CD4-positive, CD25-positive, alpha-beta regulatory T cell (primary cell): Measurements from ENCODE around the gene ERICH3. TPM values are rescaled to one million over a fixed set of nuclear protein-coding genes. Genes with fewer than 3 reads are reported as not detected.

Experiments
- ATAC-seq, 2 donors: fragments of 150-1000 bp; cut with Tn5 transposase; one replicate each; pipeline ENCODE4 v1.10.0; 2021; ENCODE audit warnings: low read depth in 2 of 2, moderate number of reproducible peaks in 2 of 2, moderate library complexity in 1 of 2
- DNase-seq, 3 donors: peaks; one replicate each; pipeline versions ENCODE4 v3.0.0 to v3.0.0-alpha.2; 2012 to 2022; ENCODE audit warnings: mixed read lengths in 1 of 3
- H3K27ac ChIP-seq: one replicate; pipeline ENCODE4 v1.7.0; 2013; ENCODE audit warnings: mild to moderate bottlenecking, low read length; ENCODE audit not compliant: insufficient read depth, poor library complexity, severe bottlenecking
- H3K27me3 ChIP-seq: one replicate; pipeline ENCODE4 v1.7.0; 2013; ENCODE audit warnings: low read length; ENCODE audit not compliant: control insufficient read depth, insufficient read depth
- H3K36me3 ChIP-seq: one replicate; pipeline ENCODE4 v1.7.0; 2013; ENCODE audit warnings: mild to moderate bottlenecking, low read length, moderate library complexity; ENCODE audit not compliant: control insufficient read depth, insufficient read depth
- H3K4me1 ChIP-seq: 2 replicates; pipeline ENCODE4 v1.7.0; 2013; ENCODE audit warnings: mild to moderate bottlenecking, low read length; ENCODE audit not compliant: insufficient read depth, control insufficient read depth, poor library complexity, severe bottlenecking
- H3K4me3 ChIP-seq: one replicate; pipeline ENCODE4 v1.7.0; 2013; ENCODE audit warnings: low read depth, mild to moderate bottlenecking, low read length, moderate library complexity
- H3K9me3 ChIP-seq, 2 experiments: 1 replicate in 1 of 2; 2 replicates in 1 of 2; pipeline ENCODE4 v1.7.0; 2013; ENCODE audit warnings: low read length in 2 of 2, mild to moderate bottlenecking in 1 of 2, moderate library complexity in 1 of 2; ENCODE audit not compliant: control insufficient read depth in 2 of 2
- H3K27ac Mint-ChIP-seq, 3 donors: one replicate each; pipeline ENCODE4 v1.8.0; 2020 to 2022; ENCODE audit warnings: mild to moderate bottlenecking in 3 of 3, mixed read lengths in 3 of 3, moderate library complexity in 2 of 3
- H3K27me3 Mint-ChIP-seq: one replicate; pipeline ENCODE4 v1.8.0; 2022; ENCODE audit warnings: mild to moderate bottlenecking, mixed read lengths
- H3K36me3 Mint-ChIP-seq: one replicate; pipeline ENCODE4 v1.8.0; 2020; ENCODE audit warnings: mixed read lengths
- H3K4me1 Mint-ChIP-seq, 4 donors: one replicate each; pipeline ENCODE4 v1.8.0; 2020 to 2022; ENCODE audit warnings: mixed read lengths in 4 of 4, mild to moderate bottlenecking in 1 of 4
- H3K4me3 Mint-ChIP-seq, 4 donors: one replicate each; pipeline ENCODE4 v1.8.0; 2020 to 2022; ENCODE audit warnings: mild to moderate bottlenecking in 4 of 4, mixed read lengths in 4 of 4, moderate library complexity in 3 of 4
- H3K9me3 Mint-ChIP-seq, 7 donors: one replicate each; pipeline ENCODE4 v1.8.0; 2020 to 2022; ENCODE audit warnings: mixed read lengths in 7 of 7, mild to moderate bottlenecking in 3 of 7, moderate library complexity in 2 of 7
- polyA plus RNA-seq, 4 donors: library from polyadenylated mRNA; unstranded; fragments of 300-500 nt; fragmentation: Illumina TruSeq; gene quantifications; one replicate each; pipeline ENCODE4 v1.2.3, GENCODE V29; 2021
- total RNA-seq: library from RNA; stranded (reverse); gene quantifications from one replicate; pipeline ENCODE4 v1.2.3, GENCODE V29; 2022

The ERICH3 gene
- total and polyA plus RNA-seq, 5 donors from 2014 or later = not detected

- Mint-ChIP-seq H3K4me3 (no peak overlapping the region), H3K4me1 (no peaks in the 10 kb centered on the region), H3K27me3 (no peaks in the 10 kb centered on the region), H3K27ac (no peak overlapping the region), H3K36me3 (no peaks in the 10 kb centered on the region), H3K9me3 (peaks cover 0 to 2% (median 1%) of the 10 kb centered on the region in 7 donors)
- Histone ChIP-seq H3K27me3 (no peaks in the 10 kb centered on the region), H3K9me3 (no peaks in the 10 kb centered on the region), H3K27ac (no peak overlapping the region), H3K36me3 (no peaks in the 10 kb centered on the region), H3K4me1 (no peaks in the 10 kb centered on the region), H3K4me3 (no peak overlapping the region)
- ATAC-seq (no peak), DNase-seq (no peak)
Observed at GRCh38 chr1:74609810-74610371, 63.7 kb downstream of the ERICH3 start.

GRCh38 chr1:74596717-74597116 lies 76.9 kb downstream of the ERICH3 start:
- Mint-ChIP-seq H3K36me3 (no peaks in the 10 kb centered on the region), H3K27me3 (no peaks in the 10 kb centered on the region), H3K4me3 (no peak overlapping the region), H3K9me3 (peaks cover 0 to 5% (median 1%) of the 10 kb centered on the region in 7 donors), H3K4me1 (no peaks in the 10 kb centered on the region), H3K27ac (no peak overlapping the region)
- Histone ChIP-seq H3K9me3 (no peaks in the 10 kb centered on the region), H3K4me3 (no peak overlapping the region), H3K27ac (no peak overlapping the region), H3K4me1 (no peaks in the 10 kb centered on the region), H3K27me3 (no peaks in the 10 kb centered on the region), H3K36me3 (no peaks in the 10 kb centered on the region)
- ATAC-seq (no peak), DNase-seq (no peak)

- Mint-ChIP-seq H3K9me3 (peaks cover 0 to 2% (median 0%) of the 10 kb centered on the region in 7 donors), H3K4me1 (no peaks in the 10 kb centered on the region), H3K4me3 (no peak overlapping the region), H3K36me3 (no peaks in the 10 kb centered on the region), H3K27me3 (no peaks in the 10 kb centered on the region), H3K27ac (no peak overlapping the region)
- no peak overlapping the region for H3K27ac ChIP-seq
- ATAC-seq (no peak), DNase-seq (no peak)
- no peaks in the 10 kb centered on the region for H3K36me3 ChIP-seq
- no peak overlapping the region for H3K4me3 ChIP-seq
- no peaks in the 10 kb centered on the region for H3K27me3 ChIP-seq
- H3K4me1 ChIP-seq = no peaks in the 10 kb centered on the region
- no peaks in the 10 kb centered on the region for H3K9me3 ChIP-seq
Observed at GRCh38 chr1:74593887-74594866, 79.4 kb downstream of the ERICH3 start.

GRCh38 chr1:74592580-74593355 lies 80.8 kb downstream of the ERICH3 start:
- H3K4me3 Mint-ChIP-seq = no peak overlapping the region
- DNase-seq = no peak
- H3K36me3 Mint-ChIP-seq = no peaks in the 10 kb centered on the region

GRCh38 chr1:74591949-74592348 lies 81.6 kb downstream of the ERICH3 start:
- no peak for ATAC-seq
- Histone ChIP-seq H3K27me3 (no peaks in the 10 kb centered on the region), H3K4me1 (no peaks in the 10 kb centered on the region), H3K27ac (no peak overlapping the region), H3K36me3 (no peaks in the 10 kb centered on the region), H3K4me3 (no peak overlapping the region), H3K9me3 (no peaks in the 10 kb centered on the region)
- no peak for DNase-seq
- no peaks in the 10 kb centered on the region for H3K27me3 Mint-ChIP-seq
- no peaks in the 10 kb centered on the region for H3K4me1 Mint-ChIP-seq
- H3K36me3 Mint-ChIP-seq = no peaks in the 10 kb centered on the region
- H3K4me3 Mint-ChIP-seq = no peak overlapping the region
- H3K9me3 Mint-ChIP-seq = peaks cover 0 to 2% (median 0%) of the 10 kb centered on the region in 7 donors
- no peak overlapping the region for H3K27ac Mint-ChIP-seq

More at GRCh38 chr1:74592580-74593355, 80.8 kb downstream of the ERICH3 start:
- Histone ChIP-seq H3K27me3 (no peaks in the 10 kb centered on the region), H3K4me1 (no peaks in the 10 kb centered on the region), H3K9me3 (no peaks in the 10 kb centered on the region), H3K4me3 (no peak overlapping the region), H3K27ac (no peak overlapping the region), H3K36me3 (no peaks in the 10 kb centered on the region)
- peaks cover 0 to 2% (median 0%) of the 10 kb centered on the region in 7 donors for H3K9me3 Mint-ChIP-seq
- H3K27me3 Mint-ChIP-seq = no peaks in the 10 kb centered on the region
- H3K4me1 Mint-ChIP-seq = no peaks in the 10 kb centered on the region
- no peak overlapping the region for H3K27ac Mint-ChIP-seq
- ATAC-seq = no peak

GRCh38 chr1:74590288-74590687 lies 83.3 kb downstream of the ERICH3 start:
- no peak for DNase-seq
- Mint-ChIP-seq H3K9me3 (no peaks in the 10 kb centered on the region), H3K4me3 (no peak overlapping the region), H3K4me1 (peaks cover 0 to 2% (median 0%) of the 10 kb centered on the region in 4 donors), H3K27me3 (no peaks in the 10 kb centered on the region), H3K36me3 (no peaks in the 10 kb centered on the region), H3K27ac (no peak overlapping the region)
- H3K27me3 ChIP-seq = no peaks in the 10 kb centered on the region
- ATAC-seq = no peak
- no peaks in the 10 kb centered on the region for H3K4me1 ChIP-seq
- H3K4me3 ChIP-seq = no peak overlapping the region
- H3K9me3 ChIP-seq = no peaks in the 10 kb centered on the region
- no peak overlapping the region for H3K27ac ChIP-seq
- H3K36me3 ChIP-seq = no peaks in the 10 kb centered on the region

GRCh38 chr1:74587888-74588287 lies 85.7 kb downstream of the ERICH3 start:
- H3K27ac ChIP-seq = no peak overlapping the region
- Mint-ChIP-seq H3K9me3 (peaks cover 0 to 6% (median 0%) of the 10 kb centered on the region in 7 donors), H3K4me1 (peaks cover 0 to 2% (median 0%) of the 10 kb centered on the region in 4 donors), H3K27me3 (no peaks in the 10 kb centered on the region), H3K4me3 (no peak overlapping the region), H3K36me3 (no peaks in the 10 kb centered on the region), H3K27ac (no peak overlapping the region)
- H3K4me3 ChIP-seq = no peak overlapping the region
- no peak for DNase-seq
- H3K9me3 ChIP-seq = no peaks in the 10 kb centered on the region
- H3K4me1 ChIP-seq = no peaks in the 10 kb centered on the region
- no peaks in the 10 kb centered on the region for H3K36me3 ChIP-seq
- H3K27me3 ChIP-seq = no peaks in the 10 kb centered on the region
- no peak for ATAC-seq
